COLO668 (cell line): ENCODE data around the gene STOML1.
"Not testable (repeated sequence)": the region's sequence is repeated elsewhere in the genome, so short reads cannot be mapped to it uniquely, and the experiment has no call there.

Experiments used
- DNase-seq: peaks from one replicate; lab custom pipeline; 2025; ENCODE audit not compliant: unreplicated experiment; lab: John Stamatoyannopoulos, UW

The STOML1 gene

DNA sequence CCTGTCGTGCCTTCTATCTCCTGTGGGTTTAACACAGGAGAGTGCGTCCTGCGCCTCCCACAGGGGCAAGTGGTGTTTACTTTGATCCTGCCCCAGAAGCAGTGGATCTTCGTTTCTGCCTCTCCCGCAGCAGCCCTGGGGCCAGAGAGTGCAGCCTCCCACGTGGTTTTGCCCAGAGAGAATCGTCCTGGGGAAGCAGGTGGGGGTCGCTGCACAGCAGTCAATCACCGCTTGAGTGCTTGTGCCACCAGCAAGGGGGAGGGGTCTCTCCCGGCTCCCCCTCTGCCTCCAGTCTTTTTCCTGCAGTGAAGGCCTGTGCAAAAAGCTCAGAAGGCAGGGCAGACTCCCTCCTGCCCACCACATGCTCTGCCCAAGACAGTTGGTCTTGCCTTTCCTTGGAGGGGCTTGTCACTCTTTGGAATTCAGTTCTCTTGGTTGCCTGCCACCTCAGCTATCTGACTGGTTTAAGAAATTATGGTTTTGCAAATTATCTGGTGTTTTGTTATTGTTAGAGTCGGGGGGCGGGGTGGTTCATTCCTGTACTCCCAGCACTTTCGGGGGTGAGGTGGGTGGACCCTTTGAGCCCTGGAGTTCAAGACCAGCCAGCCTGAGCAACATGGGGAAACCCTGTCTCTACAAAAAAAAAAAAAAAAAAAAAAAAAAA lies 26.9 kb downstream of the STOML1 start:
- no peak for DNase-seq

DNA sequence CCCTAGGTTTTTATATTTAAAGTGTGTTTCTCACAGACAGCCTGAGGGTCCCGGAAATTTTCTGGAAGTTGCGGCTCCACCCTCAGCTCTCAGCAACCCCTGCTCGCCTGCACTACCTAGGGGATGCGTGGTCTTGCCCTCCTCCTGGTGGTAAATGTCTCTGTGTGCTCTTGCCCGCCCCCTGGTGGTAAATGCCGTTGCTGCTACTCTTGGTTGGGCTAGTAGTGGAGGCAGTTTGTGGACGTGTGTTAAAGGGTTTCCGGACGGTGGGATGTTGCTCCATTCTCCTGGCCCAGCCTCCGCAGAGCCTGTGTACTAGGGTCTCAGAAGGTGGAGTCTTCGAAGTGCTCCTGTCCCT lies 27.4 kb downstream of the STOML1 start:
- DNase-seq = peak; percentile 70

DNA sequence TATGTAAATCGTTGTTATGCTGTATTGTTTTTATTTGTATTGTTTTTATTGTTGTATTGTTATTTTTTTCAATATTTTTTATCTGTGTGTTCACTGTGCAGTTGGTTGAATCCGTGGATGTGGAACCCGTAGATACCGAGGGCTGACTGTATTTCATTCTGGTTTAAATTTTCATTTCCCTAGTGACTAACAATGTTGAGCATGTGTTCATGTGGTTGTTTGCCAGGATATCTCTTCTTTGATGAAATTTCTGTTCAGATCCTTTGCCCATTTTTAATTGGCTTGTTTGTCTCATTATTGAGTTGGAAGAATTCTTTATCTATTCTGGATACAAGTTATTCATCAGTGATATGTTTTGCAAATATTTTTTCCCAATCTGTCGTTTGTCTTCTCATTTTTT lies 29.7 kb downstream of the STOML1 start:
- no peak for DNase-seq

DNA sequence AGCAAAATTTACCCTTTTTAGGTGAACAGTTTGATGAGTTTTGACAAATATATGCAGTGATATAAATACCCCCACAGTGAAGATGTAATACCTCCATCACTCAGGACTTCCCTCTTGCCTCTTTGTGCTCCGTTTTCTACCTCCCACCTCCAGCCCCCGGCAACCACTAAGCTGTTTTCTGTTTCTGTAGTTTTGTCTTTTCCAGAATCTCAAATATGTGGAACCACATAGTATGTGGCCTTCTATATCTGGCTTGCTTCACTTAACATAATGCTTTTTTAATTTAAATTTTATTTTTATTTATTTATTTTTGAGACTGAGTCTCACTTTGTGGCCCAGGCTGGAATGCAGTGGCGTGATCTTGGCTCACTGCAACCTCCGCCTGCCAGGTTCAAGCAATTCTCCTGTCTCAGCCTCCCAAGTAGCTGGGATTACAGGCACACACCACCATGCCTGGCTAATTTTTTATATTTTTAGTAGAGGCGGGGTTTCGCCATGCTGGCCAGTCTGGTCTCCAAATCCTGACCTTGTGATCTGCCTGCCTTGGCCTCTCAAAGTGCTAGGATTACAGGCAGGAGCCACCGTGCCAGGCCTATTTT lies 31.5 kb downstream of the STOML1 start:
- not testable (repeated sequence) for DNase-seq

DNA sequence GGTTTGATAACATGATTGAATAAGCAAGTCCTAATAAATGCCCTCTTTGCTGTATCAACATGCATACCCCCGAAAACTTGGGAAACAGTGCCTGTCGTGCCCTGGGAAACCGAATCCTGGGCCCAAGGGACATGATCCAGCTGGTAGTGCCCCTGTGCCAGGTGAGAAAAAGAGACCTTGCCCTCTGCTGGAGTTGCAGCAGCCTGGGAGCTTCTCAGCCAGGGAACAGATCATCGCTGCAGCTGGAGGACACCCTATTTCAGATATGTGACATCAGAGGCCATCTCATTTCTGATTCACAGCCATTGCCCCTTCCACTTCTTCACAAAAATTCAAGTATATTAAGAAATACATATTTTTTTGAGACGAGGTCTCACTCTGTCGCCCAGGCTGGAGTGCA lies 32.3 kb downstream of the STOML1 start:
- DNase-seq = no peak

DNA sequence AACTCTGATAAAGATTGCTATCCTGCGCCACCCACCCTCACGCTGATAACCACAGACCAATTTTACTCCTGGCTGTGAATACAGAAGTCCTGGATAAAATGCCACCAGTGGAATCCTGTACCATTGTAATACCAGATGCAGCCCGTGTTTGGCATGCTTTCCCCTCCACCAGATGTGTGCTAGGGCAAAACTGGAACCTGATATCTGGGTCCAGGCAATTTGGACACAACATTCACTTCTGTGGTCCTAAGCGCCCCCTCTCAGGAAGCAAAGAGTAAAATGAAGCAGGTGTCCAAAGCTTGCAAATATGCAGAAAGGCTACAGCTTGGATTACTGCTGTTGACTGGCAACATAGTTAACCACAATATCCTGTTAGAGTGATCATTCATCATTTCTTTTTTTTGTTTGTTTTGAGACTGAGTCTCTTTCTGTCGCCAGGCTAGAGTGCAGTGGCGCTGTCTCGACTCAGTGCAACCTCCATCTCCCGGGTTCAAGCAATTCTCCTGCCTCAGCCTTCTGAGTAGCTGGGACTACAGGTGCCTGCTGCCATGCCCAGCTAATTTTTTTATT lies 33.0 kb downstream of the STOML1 start:
- no peak for DNase-seq

DNA sequence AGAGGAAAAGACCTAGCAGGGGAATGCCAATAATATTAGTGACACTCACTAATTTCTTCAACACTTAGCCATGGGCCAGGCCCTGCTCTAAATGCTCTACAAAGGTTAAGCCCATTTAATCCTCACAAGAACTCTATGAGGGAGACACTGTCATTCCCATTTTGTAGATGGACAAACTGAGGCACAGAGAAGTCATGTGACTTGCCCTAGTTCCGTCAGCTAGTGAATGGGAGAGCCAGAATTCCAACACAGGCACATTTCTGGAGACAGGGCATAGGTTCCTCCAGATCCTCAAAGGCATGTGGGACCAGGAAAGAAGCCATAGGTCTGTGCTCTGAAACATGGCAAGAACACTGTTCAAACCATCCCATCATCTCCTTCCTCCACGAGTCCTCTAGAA lies 34.3 kb downstream of the STOML1 start:
- DNase-seq = no peak

DNA sequence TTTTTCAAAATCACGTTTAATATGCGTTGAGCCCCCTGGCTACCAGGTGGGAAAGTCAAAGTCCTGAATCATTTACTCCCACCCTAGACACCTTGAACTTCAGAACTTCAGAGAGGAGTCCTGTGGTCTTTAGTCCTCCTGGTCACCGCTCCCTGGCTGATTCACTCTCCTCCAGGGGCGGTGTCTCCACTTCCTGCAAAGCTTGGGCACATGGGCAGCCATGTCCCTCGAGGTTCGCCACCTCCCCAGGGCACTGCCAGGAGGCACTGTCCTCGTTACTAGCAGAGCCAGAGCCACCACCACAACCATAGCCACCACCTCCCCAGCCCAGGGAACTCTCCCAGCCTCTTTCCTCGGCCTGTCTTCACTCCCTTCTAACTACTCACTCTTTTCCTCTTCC lies 34.8 kb downstream of the STOML1 start:
- no peak for DNase-seq

DNA sequence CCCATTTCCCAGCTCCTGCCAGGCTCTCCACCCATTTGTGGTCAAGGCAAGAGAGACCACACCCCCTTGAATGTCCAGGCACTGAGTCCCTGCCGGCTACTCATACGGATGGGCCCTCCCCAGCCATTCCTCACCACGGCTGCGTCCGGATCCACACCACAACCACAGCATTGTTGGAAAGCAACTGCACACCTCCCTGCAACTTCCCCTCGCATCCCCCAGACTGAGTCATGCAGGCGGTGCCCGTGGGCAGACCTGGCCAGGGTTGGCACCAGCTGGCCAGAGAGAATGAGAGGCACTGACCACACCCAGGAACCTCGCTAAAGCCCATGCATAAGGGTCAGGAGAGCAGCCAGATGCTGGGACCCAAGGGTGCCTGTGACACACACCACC lies 35.4 kb downstream of the STOML1 start:
- DNase-seq = no peak

DNA sequence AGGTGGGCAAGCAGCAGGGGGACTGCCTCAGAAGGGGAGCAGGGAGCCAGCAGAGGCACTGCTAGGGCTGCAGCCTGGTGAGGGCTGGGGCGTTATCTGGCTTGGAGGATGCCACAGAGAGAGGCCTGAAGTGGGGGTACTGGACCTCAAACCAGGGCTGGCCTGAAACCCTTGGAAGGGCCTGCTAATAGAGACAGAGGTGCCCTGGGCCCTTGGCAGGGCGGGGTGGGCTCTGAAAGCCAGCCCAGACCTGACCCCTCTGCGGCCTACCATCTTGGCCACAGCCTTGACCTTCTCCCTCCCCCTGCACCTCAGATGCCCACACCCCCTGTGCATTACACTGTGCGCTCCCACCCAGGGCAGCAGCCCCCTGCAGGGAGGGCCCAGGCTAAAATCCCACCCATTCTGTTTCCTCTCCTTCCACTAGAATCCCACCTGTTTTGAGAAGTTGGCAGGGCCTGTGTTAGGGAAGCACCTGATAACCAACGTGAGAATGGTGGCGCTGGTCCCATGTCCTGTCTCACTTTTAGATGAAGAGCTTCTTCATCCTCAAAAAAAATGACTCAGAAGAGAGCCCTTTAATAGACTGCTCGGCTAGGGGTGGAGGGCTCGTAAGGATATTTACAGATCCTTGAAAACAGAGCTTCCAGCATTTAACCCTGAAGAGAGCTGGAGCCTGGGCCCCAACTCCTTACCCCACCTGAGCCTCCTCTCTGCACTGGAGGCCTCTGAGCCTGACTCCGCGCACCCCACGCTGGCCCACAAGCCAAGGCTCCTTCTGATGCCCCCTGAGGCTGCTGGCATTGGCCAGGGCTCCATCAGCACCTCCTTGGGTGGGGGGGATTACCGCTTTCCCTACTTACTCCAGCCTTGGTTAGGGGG lies 36.0 kb downstream of the STOML1 start:
- DNase-seq = no peak

DNA sequence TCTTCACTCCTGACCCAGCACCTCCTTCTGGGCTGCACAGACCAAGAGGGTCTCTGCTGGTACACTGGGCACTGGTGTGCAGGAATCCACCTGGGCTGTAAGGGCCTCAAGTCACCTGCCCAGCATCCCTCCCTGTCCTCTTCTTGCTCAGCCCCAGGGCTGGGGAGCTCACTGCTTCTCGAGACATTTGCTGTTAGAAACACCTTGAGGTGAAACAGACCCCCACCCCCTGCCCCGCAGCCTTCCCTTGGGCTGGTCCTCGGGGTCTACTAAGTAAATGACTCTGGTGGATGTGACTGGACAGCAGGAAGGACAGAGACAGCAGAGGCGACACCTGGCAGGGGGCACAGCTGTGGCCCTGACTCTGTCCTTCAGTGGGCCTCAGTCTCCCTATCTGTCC lies 36.8 kb downstream of the STOML1 start:
- DNase-seq = no peak

DNA sequence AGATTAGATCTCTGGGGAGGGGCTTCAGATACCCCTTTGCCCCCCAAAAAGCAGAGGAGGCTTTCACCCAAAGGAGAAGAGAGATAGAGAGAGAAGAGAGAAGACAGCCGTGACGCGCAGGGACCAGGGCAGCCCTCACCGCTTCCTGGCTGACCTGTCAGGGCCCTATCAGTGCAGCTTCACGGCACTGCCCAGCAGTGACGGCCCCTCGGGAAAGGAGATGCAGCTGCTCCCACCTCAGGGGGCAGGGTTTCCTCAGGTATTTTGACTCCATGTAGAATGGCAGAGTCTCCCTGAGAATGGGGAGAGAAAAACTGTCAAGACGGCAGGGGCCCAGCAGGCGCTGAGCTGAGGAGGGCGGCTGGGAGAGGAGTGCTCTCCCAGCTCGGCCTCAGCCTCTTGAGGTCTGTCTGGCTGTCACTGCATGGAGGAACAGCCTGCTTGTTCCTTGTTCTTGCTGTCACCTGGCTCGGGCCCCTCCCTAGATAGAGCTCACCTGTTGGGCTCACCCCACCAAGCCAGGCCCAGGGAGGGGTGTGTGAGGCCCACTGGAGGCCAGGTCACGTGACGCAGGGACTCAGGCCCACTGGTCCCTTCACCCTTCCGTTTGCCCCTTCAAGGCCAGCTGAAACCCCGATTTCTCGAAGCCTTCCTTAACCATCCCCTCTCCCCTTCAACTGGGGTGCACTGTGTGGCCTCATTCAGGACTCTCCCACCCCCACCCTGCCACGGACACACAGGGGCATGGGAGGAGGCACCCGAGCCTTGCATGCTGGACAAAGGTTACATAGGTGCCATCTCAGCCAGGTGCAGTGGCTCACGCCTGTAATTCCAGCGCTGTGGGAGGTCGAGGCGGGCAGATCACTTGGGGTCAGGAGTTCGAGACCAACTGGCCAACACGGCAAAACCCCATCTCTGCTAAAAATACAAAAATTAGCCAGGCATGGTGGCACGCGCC lies 37.6 kb downstream of the STOML1 start:
- DNase-seq = no peak

DNA sequence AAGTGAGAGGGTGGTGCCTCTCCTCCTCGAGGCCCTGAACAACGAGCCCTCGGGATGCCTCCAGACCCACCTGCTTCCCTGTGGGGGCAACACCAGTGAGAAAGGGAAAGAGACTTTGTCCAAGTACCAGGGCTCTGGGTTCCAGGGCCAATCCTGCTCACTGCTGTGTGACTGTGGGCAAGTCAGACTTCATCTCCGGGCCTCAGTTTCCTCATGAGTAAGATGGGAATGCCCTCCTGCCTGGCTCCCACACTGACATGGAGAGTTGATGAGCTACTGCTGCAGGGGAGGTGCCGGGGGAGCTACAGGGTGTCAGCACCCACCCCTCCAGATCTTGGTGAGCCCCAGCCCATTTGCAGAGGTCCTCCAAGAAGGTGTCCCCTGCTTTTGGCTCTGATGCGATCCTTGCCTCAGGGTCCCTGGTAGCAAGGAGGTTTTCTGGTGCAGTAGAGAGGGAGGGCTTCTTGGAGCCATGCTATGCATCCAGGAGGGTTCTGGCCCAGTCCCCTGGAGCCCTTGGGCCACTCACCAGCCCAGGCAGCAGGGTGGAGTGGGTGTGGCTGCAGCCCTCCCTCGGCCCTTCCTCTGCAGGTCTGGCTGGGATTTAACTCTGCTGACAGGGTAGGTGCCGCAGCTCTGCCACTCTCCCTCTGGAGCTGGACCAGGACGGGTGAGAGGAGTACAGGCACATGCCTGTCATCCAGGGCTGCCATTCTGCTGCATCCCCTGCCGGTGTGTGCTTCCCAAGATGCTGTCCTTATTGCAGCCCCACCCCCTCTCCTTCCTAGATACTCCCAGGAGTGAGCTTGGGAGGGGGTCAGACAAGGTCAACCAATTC lies 39.0 kb downstream of the STOML1 start:
- DNase-seq = no peak

DNA sequence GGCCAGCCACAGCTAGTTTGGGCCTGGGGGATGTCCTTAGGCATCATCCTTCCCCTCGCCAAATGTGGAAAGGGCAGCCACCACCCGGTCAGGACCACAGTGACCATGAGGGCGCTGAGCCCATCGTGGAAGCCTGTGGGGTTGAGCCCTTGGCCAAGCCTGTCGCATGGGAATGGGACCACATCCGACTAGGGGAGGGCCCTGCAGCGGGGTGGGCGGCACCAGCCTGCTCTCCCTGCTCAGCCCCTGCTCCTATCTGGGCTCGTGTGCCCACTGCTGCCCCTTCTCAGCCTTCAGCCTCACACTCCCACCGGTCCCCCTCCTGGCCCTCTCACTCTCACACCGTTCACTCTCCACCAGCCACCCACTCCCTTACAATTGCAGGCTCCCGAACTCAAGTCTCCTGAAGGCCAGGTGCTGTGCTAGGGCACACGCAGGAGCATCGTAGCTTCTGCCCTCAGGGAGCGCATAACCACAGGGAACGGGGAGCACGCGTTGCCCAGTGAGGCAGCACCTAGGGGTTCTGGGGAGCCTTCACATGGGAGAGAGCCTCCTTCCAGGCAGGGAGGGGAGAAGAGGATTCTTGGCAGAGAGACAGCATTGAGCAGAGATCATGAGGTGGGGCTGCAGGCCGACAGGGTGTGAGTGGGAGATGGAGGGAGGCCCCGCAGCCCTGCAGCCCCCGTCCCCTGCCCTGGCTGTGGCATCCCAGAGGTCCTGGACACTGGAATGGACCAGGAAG lies 39.8 kb downstream of the STOML1 start:
- no peak for DNase-seq

DNA sequence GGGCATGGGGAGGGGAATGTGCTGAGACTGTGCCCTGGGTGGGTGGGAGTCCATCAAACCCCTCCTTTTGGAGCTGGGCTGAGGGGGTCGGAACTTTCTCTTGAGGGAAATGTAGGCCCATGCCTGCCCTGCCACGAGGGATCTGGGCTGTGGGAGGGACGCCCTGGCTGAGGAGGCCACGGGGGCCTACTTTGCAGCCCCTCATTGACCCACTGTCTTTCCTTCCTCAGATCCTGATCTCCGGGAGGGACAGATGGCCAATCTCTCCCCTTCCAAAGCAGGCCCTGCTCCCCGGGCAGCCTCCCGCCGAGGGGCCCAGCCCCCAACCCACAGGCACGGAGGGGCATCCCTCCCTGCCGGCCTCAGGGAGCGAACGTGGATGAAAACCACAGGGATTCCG lies 40.5 kb downstream of the STOML1 start:
- DNase-seq = no peak

DNA sequence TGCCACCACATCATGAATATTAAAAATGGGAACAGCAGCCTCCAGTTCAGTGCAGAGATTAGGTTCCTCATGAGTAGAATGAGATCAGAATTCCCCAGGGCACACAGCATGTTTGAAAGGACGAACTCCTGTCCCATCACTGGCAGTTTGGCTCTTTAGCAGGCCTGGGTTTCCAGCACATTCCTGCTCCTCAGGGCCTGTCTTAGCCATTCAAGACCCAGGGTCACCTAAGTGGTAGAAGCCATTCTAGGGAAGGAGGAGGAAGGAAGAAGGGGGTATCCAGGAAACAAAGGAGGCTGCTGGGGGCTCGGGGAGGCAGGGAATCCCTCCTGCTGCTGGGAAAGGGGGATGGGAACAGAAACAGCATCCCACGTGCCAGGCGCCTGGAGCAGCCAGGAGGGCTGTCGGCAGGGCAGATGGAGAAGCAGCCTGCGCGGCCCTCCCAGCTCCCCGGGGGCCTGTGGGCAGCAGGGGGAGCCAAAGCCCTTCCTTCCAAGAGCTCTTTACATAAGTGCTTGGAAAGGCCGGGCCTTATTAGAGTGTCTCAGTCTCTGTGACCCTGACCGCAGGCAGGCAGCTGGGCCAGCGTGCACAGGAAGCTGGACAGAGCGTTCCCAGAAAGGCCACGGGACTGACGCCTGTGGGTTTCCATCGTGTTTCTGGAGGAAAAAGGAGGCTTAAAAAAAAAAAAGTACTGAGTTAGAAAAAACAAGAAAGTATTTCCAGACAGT lies 41.1 kb downstream of the STOML1 start:
- DNase-seq = peak; percentile 70

DNA sequence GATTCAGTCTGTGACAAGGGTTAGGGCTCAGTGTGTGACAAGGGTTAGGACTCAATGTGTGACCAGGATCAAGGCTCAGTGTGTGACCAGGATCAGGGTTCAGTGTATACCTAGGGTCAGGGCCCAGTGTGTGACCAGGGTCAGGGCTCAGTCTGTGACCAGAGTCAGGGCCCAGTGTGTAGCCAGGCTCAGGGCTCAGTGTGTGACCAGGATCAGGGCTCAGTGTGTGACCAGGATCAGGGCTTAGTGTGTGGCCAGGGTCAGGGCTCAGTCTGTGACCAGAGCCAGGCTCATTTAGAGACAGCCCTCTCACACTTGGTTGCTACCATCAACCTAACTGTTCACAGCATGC lies 41.6 kb downstream of the STOML1 start:
- no peak for DNase-seq

DNA sequence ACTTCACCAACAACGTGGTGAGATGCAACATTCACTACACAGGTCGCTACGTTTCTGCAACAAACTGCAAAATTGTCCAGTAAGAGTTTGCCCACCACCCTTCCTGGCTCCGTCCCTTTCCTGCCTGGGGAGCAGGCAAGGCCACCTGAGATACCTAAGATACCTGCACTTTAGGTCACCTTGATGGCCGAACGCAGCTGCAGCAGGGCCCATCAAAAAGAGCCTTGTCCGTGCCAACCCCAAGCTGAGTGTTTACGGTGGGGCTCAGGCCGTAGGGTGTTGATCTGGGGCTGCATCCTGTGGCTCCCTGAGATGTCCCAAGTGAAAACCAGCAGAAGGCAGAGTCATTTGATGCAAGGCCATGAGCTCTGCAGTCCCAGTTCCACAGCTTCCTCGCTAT lies 42.6 kb downstream of the STOML1 start:
- DNase-seq = no peak

DNA sequence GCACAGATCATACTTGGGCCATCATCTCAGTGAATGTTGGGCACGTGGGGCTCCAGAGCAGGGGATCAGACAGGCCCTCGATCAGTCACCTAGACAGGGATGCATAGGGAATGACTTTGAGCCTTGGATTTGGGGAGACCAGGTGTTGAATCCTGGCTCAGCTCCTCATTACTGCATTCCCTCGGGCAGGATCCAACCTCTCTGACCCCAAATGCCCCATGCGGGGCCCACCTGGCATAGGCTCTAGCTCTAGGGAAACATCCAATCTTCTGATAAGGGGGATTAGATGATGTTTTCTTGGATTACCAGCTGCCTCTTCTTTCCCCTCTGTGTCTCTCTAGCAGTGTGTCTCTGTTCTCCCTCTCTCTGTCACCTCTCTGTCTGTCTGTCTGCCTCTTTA lies 43.1 kb downstream of the STOML1 start:
- no peak for DNase-seq
